GM23338 (cell line): ENCODE results near the gene RPL13. TPM values are rescaled to one million over a fixed set of nuclear protein-coding genes. Genes with fewer than 3 reads are reported as not detected.

Source experiments
- ATAC-seq: fragments of 200-7000 bp; cut with Tn5 transposase; 3 replicates; pipeline ENCODE4 v1.9.1; 2020
- DNase-seq: peaks from one replicate; pipeline ENCODE4 v3.0.0-alpha.2; 2015; ENCODE audit warnings: low spot score
- H2AFZ ChIP-seq: fragments of 200-600 bp; sonication (generic); 2 replicates; pipeline ENCODE4 v1.8.0; 2016; ENCODE audit warnings: antibody characterized with exemption, mild to moderate bottlenecking, moderate library complexity
- H3F3A ChIP-seq: fragments of 200-600 bp; sonication (generic); replicated peaks from 2 replicates; pipeline ENCODE4 v1.8.0; 2017; ENCODE audit warnings: antibody characterized with exemption, mixed run types, low read depth
- H3K27ac ChIP-seq: fragments of 200-600 bp; sonication (generic); 2 replicates; pipeline ENCODE4 v1.6.1; 2016; ENCODE audit warnings: low read depth
- H3K27me3 ChIP-seq: fragments of 200-600 bp; sonication (generic); 2 replicates; pipeline ENCODE4 v1.8.0; 2016; ENCODE audit warnings: mild to moderate bottlenecking, mixed run types, moderate library complexity; ENCODE audit not compliant: insufficient read depth
- H3K36me3 ChIP-seq: fragments of 200-600 bp; sonication (generic); 2 replicates; pipeline ENCODE4 v1.8.0; 2016; ENCODE audit warnings: mild to moderate bottlenecking; ENCODE audit not compliant: insufficient read depth
- H3K4me1 ChIP-seq: fragments of 200-600 bp; sonication (generic); 2 replicates; pipeline ENCODE4 v1.8.0; 2016; ENCODE audit warnings: mild to moderate bottlenecking, moderate library complexity; ENCODE audit not compliant: insufficient read depth
- H3K4me2 ChIP-seq: fragments of 200-600 bp; sonication (generic); 2 replicates; pipeline ENCODE4 v1.7.1; 2017; ENCODE audit warnings: mixed run types
- H3K4me3 ChIP-seq: fragments of 200-600 bp; sonication (generic); 2 replicates; pipeline ENCODE4 v1.6.1; 2016; ENCODE audit warnings: mixed run types
- H3K79me2 ChIP-seq: fragments of 200-600 bp; sonication (generic); replicated peaks from 2 replicates; pipeline ENCODE4 v1.8.0; 2017; ENCODE audit warnings: mild to moderate bottlenecking; ENCODE audit not compliant: insufficient read depth
- H3K9me2 ChIP-seq: fragments of 200-600 bp; sonication (generic); 2 replicates; pipeline ENCODE4 v1.8.0; 2017; ENCODE audit not compliant: insufficient read depth
- H4K20me1 ChIP-seq: fragments of 200-600 bp; sonication (generic); replicated peaks from 2 replicates; pipeline ENCODE4 v1.8.0; 2017; ENCODE audit warnings: mild to moderate bottlenecking; ENCODE audit not compliant: insufficient read depth
- H3K27ac Mint-ChIP-seq: 2 replicates; pipeline ENCODE4 v1.8.0; 2020; ENCODE audit warnings: inconsistent platforms, mild to moderate bottlenecking, moderate library complexity, mixed read lengths
- H3K27me3 Mint-ChIP-seq: 3 replicates; pipeline ENCODE4 v1.8.0; 2022; ENCODE audit warnings: low read depth, mild to moderate bottlenecking, moderate library complexity, mixed read lengths, inconsistent platforms; ENCODE audit not compliant: insufficient read depth, poor library complexity
- H3K36me3 Mint-ChIP-seq: 3 replicates; pipeline ENCODE4 v1.8.0; 2021; ENCODE audit warnings: low read depth, mild to moderate bottlenecking, inconsistent platforms, moderate library complexity, mixed read lengths
- H3K4me1 Mint-ChIP-seq: 3 replicates; pipeline ENCODE4 v1.8.0; 2020; ENCODE audit warnings: mild to moderate bottlenecking, inconsistent platforms, mixed read lengths
- H3K4me3 Mint-ChIP-seq: 3 replicates; pipeline ENCODE4 v1.8.0; 2021; ENCODE audit warnings: moderate library complexity, mild to moderate bottlenecking, inconsistent platforms, mixed read lengths
- H3K9me3 Mint-ChIP-seq: 3 replicates; pipeline ENCODE4 v1.8.0; 2020; ENCODE audit warnings: moderate library complexity, mild to moderate bottlenecking, inconsistent platforms, mixed read lengths
- CREB1 ChIP-seq: fragments of 250-450 bp; sonication (Bioruptor Pico); IDR thresholded peaks from 2 replicates; pipeline ENCODE4 v1.5.0; 2020; ENCODE audit warnings: low read depth, mild to moderate bottlenecking, moderate library complexity
- EZH2phosphoT487 ChIP-seq: fragments of 200-600 bp; sonication (generic); IDR thresholded peaks from one replicate; pipeline ENCODE4 v1.8.1; 2018; ENCODE audit warnings: antibody characterized with exemption; ENCODE audit not compliant: unreplicated experiment
- POLR2AphosphoS5 ChIP-seq: IDR thresholded peaks from 2 replicates; pipeline ENCODE4 v1.6.1; 2016; ENCODE audit warnings: antibody characterized with exemption, low read depth
- STAT1 ChIP-seq: IDR thresholded peaks from one replicate; pipeline ENCODE4 v1.6.1; 2016; ENCODE audit warnings: antibody characterized with exemption; ENCODE audit not compliant: unreplicated experiment
- ZNF462 ChIP-seq: fragments of 250-450 bp; sonication (Bioruptor Pico); IDR thresholded peaks from 2 replicates; pipeline ENCODE4 v1.5.0; 2020; ENCODE audit warnings: mild to moderate bottlenecking, moderate library complexity
- polyA plus RNA-seq: library from polyadenylated mRNA; unstranded; fragments of >200 nt; fragmentation: Nextera tagmentation; extraction: Ambion mirVana; gene quantifications from 2 replicates; pipeline ENCODE4 v1.2.1, GENCODE V29; 2016
- total RNA-seq: library from RNA; depleted of rRNA; stranded (reverse); fragments of >200 nt; shearing (Covaris generic); gene quantifications from 2 replicates; pipeline ENCODE4 v1.2.3, GENCODE V29; 2014
- TF ChIP-seq, protein P1 (sequence below): IDR thresholded peaks from one replicate; pipeline ENCODE4 v1.6.1; 2018; ENCODE audit warnings: antibody characterized with exemption; ENCODE audit not compliant: unreplicated experiment
- TF ChIP-seq, protein P2 (sequence below), 2 experiments: fragments of 200-600 bp in 1 of 2; sonication (generic) in 1 of 2; conservative IDR thresholded peaks; 2 replicates each; pipeline versions ENCODE4 v1.5.1 to v1.6.1; 2016 to 2017; ENCODE audit warnings: antibody characterized with exemption in 2 of 2, low read depth in 2 of 2, mild to moderate bottlenecking in 2 of 2, moderate library complexity in 1 of 2

Gene RPL13
- total and polyA plus RNA-seq, 2 experiments from 2014 or later: 3,489 to 3,617 TPM

DNA sequence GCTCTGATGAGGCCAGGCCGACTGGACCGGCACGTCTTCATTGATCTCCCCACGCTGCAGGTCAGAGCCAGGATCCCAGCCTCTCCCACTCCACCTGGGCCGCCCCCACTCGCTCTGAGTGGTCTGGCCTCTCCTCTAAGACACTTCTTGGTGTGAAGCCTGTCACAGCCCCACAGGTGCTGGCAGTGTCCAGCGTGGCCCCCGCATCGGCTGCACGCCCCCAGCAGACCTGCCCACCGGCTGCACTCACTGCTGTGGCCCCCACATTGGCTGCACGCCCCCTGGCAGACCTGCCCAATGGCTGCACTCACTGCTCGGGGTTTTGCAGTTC lies 15.8 kb upstream of the RPL13 start:
- Histone ChIP-seq H2AFZ (no peak overlapping the region), H3K36me3 (peaks cover 14% of the 10 kb centered on the region), H3K4me3 (no peak overlapping the region), H4K20me1 (peaks cover 5% of the 10 kb centered on the region; the same call in 1 of the 2 replicates), H3K79me2 (no peaks in the 10 kb centered on the region), H3K9me2 (no peaks in the 10 kb centered on the region), H3K27me3 (no peaks in the 10 kb centered on the region), H3K4me1 (no peaks in the 10 kb centered on the region), H3K4me2 (no peak overlapping the region), H3F3A (0 out of 2 replicates have a peak, but pooled peaks cover 7% of the 10 kb centered on the region), H3K27ac (no peak overlapping the region)
- DNase-seq: no peak
- no peaks in the 10 kb centered on the region for H3K9me3 Mint-ChIP-seq
- no peak overlapping the region for H3K27ac Mint-ChIP-seq
- no peak overlapping the region for H3K4me3 Mint-ChIP-seq
- TF ChIP-seq EZH2phosphoT487 (no peak), CREB1 (no peak)
- TF ChIP-seq, protein P1, sequence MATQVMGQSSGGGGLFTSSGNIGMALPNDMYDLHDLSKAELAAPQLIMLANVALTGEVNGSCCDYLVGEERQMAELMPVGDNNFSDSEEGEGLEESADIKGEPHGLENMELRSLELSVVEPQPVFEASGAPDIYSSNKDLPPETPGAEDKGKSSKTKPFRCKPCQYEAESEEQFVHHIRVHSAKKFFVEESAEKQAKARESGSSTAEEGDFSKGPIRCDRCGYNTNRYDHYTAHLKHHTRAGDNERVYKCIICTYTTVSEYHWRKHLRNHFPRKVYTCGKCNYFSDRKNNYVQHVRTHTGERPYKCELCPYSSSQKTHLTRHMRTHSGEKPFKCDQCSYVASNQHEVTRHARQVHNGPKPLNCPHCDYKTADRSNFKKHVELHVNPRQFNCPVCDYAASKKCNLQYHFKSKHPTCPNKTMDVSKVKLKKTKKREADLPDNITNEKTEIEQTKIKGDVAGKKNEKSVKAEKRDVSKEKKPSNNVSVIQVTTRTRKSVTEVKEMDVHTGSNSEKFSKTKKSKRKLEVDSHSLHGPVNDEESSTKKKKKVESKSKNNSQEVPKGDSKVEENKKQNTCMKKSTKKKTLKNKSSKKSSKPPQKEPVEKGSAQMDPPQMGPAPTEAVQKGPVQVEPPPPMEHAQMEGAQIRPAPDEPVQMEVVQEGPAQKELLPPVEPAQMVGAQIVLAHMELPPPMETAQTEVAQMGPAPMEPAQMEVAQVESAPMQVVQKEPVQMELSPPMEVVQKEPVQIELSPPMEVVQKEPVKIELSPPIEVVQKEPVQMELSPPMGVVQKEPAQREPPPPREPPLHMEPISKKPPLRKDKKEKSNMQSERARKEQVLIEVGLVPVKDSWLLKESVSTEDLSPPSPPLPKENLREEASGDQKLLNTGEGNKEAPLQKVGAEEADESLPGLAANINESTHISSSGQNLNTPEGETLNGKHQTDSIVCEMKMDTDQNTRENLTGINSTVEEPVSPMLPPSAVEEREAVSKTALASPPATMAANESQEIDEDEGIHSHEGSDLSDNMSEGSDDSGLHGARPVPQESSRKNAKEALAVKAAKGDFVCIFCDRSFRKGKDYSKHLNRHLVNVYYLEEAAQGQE: no peak
- ATAC-seq: no peak
- H3K27me3 Mint-ChIP-seq: peaks cover 8% of the 10 kb centered on the region
- H3K36me3 Mint-ChIP-seq: peaks cover 49% of the 10 kb centered on the region
- H3K4me1 Mint-ChIP-seq: no peaks in the 10 kb centered on the region

DNA sequence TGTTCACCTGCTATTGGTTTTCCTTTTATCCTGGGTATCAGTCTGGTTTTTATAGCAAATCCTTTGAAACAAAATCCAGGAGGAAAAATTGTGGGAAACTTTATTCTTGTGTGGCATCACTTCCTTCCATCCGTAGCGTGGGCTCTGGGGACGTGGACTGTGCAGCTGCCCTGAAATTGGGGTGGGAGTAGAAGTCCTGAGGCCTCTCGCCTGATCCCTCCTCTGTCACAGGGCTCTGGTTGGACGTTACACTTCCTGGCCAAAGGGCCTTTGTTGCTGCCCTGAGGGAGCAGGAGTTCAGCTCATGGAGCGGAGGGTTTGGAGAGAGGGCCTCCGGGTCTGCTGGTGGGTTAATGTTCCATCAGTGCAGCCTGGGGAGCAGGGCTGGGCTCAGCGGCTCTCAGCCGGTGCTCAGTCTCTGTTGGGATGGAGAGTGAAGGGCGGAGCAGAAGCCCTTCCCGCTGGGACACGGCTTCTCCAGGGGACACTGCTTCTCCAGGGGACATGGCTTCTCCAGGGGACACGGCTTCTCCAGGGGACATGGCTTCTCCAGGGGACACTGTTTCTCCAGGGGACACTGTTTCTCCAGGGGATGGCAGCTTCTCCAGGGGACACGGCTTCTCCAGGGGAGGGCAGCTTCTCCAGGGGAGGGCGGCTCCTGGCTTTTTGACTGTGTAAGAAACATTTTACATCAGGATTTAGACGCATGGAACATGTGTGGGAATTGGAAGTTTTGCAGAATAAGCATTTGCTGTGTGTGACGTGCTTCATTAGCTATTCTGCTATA lies 15.2 kb upstream of the RPL13 start:
- Mint-ChIP-seq H3K27me3 (peaks cover 8% of the 10 kb centered on the region), H3K4me1 (no peaks in the 10 kb centered on the region), H3K9me3 (no peaks in the 10 kb centered on the region), H3K36me3 (peaks cover 50% of the 10 kb centered on the region), H3K27ac (no peak overlapping the region), H3K4me3 (no peak overlapping the region)
- Histone ChIP-seq H3K9me2 (no peaks in the 10 kb centered on the region), H3K4me3 (no peak overlapping the region), H3K79me2 (no peaks in the 10 kb centered on the region), H3F3A (0 out of 2 replicates have a peak, but pooled peaks cover 6% of the 10 kb centered on the region), H3K27me3 (no peaks in the 10 kb centered on the region), H4K20me1 (peaks cover under 1% of the 10 kb centered on the region; the same call in 1 of the 2 replicates), H3K27ac (no peak overlapping the region), H3K4me2 (no peak overlapping the region), H2AFZ (no peak overlapping the region), H3K4me1 (no peaks in the 10 kb centered on the region), H3K36me3 (peaks cover 15% of the 10 kb centered on the region)
- no peak for ATAC-seq
- no peak for DNase-seq
- TF ChIP-seq ZNF462 (CRISPR knock-in tag) (no peak), POLR2AphosphoS5 (no peak), STAT1 (no peak)
- TF ChIP-seq, protein P2, sequence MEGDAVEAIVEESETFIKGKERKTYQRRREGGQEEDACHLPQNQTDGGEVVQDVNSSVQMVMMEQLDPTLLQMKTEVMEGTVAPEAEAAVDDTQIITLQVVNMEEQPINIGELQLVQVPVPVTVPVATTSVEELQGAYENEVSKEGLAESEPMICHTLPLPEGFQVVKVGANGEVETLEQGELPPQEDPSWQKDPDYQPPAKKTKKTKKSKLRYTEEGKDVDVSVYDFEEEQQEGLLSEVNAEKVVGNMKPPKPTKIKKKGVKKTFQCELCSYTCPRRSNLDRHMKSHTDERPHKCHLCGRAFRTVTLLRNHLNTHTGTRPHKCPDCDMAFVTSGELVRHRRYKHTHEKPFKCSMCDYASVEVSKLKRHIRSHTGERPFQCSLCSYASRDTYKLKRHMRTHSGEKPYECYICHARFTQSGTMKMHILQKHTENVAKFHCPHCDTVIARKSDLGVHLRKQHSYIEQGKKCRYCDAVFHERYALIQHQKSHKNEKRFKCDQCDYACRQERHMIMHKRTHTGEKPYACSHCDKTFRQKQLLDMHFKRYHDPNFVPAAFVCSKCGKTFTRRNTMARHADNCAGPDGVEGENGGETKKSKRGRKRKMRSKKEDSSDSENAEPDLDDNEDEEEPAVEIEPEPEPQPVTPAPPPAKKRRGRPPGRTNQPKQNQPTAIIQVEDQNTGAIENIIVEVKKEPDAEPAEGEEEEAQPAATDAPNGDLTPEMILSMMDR (conservative IDR thresholded peaks at IDR 0.05; ENCODE audit: low read depth in 2 of 2): no peak
